K562 (cell line): Measurements from ENCODE around the gene KIF5A. TPM values are rescaled to one million over a fixed set of nuclear protein-coding genes. Genes with fewer than 3 reads are reported as not detected.

ENCODE experiments used
- BMI1 ChIP-seq: fragments of 150-350 bp; IDR thresholded peaks from 2 replicates; pipeline ENCODE4 v1.6.1; 2014; ENCODE audit warnings: low read length
- FUS ChIP-seq: fragments of 200-400 bp; formaldehyde crosslinking; optimal IDR thresholded peaks from 2 replicates; pipeline ENCODE3; 2017; ENCODE audit warnings: low read depth, low read length
- GATAD2B ChIP-seq: fragments of 450-650 bp; IDR thresholded peaks from 2 replicates; pipeline ENCODE4 v1.6.1; 2017; ENCODE audit warnings: mild to moderate bottlenecking, borderline replicate concordance
- MCM5 ChIP-seq: fragments of 450-650 bp; IDR thresholded peaks from 2 replicates; pipeline ENCODE4 v1.6.1; 2016; ENCODE audit warnings: low read depth
- MCM7 ChIP-seq, 2 experiments: fragments of 450-650 bp; IDR thresholded peaks; 2 replicates each; pipeline ENCODE4 v1.6.1; 2016 to 2018
- MNT ChIP-seq, 2 experiments: fragments of 450-650 bp; conservative IDR thresholded peaks; 2 replicates each; pipeline ENCODE4 v1.6.1; 2017; ENCODE audit warnings: mild to moderate bottlenecking in 2 of 2, moderate library complexity in 2 of 2
- NFIC ChIP-seq: fragments of 450-650 bp; IDR thresholded peaks from 2 replicates; pipeline ENCODE4 v1.6.1; 2017; ENCODE audit warnings: mild to moderate bottlenecking, inconsistent platforms
- PATZ1 ChIP-seq: fragments of 250-450 bp; sonication (Bioruptor Pico); IDR thresholded peaks from 2 replicates; pipeline ENCODE4 v1.5.0; 2020; ENCODE audit warnings: mild to moderate bottlenecking, borderline replicate concordance
- POLR2A ChIP-seq: fragments of 450-650 bp; conservative IDR thresholded peaks from 2 replicates; pipeline ENCODE4 v1.6.1; 2016
- SP1 ChIP-seq: sonication (generic); formaldehyde crosslinking; IDR thresholded peaks from 2 replicates; pipeline ENCODE4 v1.8.1; 2022; ENCODE audit warnings: mild to moderate bottlenecking, missing genetic modification reagents
- SRF ChIP-seq, 2 experiments: fragments of 250-450, 450-650 bp in 1 of 2; sonication (Bioruptor Pico) in 1 of 2; sonication (generic) in 1 of 2; formaldehyde crosslinking; IDR thresholded peaks; 2 replicates each; pipeline versions ENCODE4 v1.5.0 to v1.5.1; 2020 to 2022; ENCODE audit warnings: mild to moderate bottlenecking in 1 of 2, missing genetic modification reagents in 1 of 2
- ZNF436 ChIP-seq: fragments of 250-450, 450-650 bp; sonication (Bioruptor Pico); formaldehyde crosslinking; IDR thresholded peaks from 2 replicates; pipeline ENCODE4 v1.7.0; 2020; ENCODE audit warnings: mild to moderate bottlenecking
- ZNF57 ChIP-seq: fragments of 450-650 bp; formaldehyde crosslinking; IDR thresholded peaks from 2 replicates; pipeline ENCODE4 v1.4.0; 2020; ENCODE audit warnings: mild to moderate bottlenecking, moderate library complexity
- polyA plus RNA-seq, 8 experiments: library from polyadenylated mRNA; depleted of rRNA in 4 of 8; stranded (reverse) in 5 of 8; unstranded in 3 of 8; fragments of >200 nt; fragmentation: Nextera tagmentation in 2 of 8; fragmentation: Illumina TruSeq in 1 of 8; extraction: Ambion mirVana in 2 of 8; extraction: Trizol in 1 of 8; gene quantifications; 2 replicates each; pipeline versions ENCODE4 v1.2.1 to v1.2.3, GENCODE V29; 2011 to 2014; ENCODE audit warnings: inconsistent platforms in 1 of 8, missing spikeins in 1 of 8
- total RNA-seq, 7 experiments: library from RNA; depleted of rRNA in 6 of 7; stranded (reverse); fragments of >200 nt in 6 of 7; fragmentation: Illumina TruSeq in 2 of 7; extraction: Trizol in 2 of 7; gene quantifications; 2 replicates each; pipeline versions ENCODE4 v1.2.1 to v1.2.3, GENCODE V29; 2011 to 2021; ENCODE audit warnings: low replicate concordance in 1 of 7
- TF ChIP-seq, protein P1 (sequence below): fragments of 250-450 bp; sonication (Bioruptor Pico); IDR thresholded peaks from 2 replicates; pipeline ENCODE4 v1.5.0; 2020; ENCODE audit warnings: mild to moderate bottlenecking
- TF ChIP-seq, protein P2 (sequence below): fragments of 450-650 bp; IDR thresholded peaks from 2 replicates; pipeline ENCODE4 v1.6.1; 2017; ENCODE audit warnings: mild to moderate bottlenecking, moderate library complexity

The KIF5A gene
- total and polyA plus RNA-seq, 9 of the 15 experiments (the other 6 are each of a cell fraction or from before 2014, with no cell fraction given) = 3.4 to 17.7 (median 8.0) TPM

DNA sequence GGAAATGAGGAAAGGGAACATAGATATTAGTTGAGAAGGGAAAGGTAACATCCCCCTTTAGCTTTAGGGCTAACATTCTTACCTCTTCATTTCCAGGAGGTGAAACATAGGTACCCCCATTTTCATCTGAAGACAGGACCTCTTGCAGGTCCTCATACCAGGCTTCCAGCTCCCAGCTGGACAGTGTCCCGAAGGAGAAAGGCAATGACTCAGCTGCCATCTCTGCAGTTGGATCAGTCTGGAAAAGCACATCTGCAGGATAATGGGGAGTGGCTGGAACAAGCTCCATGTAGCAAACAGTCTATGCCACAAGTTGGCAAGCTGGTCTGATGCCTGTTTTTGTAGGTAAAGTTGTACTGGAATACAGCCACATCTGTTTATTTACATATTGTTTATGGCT is 32.7 kb upstream of the KIF5A start (continued):
- TF ChIP-seq ZNF436 = no peak
- TF ChIP-seq BMI1 = no peak
- 0 out of 2 replicates have a peak, but pooled peaks have one; percentile 13 for TF ChIP-seq SP1 (CRISPR knock-in tag)
- no peak for TF ChIP-seq SRF (CRISPR knock-in tag; IDR thresholded peaks at IDR 0.05)
- 0 out of 4 replicates have a peak, but pooled peaks of 1 of the 2 experiments have one; percentile 14 for TF ChIP-seq MNT (conservative IDR thresholded peaks at IDR 0.05)
- TF ChIP-seq, protein P1, sequence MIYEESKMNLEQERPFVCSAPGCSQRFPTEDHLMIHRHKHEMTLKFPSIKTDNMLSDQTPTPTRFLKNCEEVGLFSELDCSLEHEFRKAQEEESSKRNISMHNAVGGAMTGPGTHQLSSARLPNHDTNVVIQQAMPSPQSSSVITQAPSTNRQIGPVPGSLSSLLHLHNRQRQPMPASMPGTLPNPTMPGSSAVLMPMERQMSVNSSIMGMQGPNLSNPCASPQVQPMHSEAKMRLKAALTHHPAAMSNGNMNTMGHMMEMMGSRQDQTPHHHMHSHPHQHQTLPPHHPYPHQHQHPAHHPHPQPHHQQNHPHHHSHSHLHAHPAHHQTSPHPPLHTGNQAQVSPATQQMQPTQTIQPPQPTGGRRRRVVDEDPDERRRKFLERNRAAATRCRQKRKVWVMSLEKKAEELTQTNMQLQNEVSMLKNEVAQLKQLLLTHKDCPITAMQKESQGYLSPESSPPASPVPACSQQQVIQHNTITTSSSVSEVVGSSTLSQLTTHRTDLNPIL (CRISPR knock-in tag) = no peak
- TF ChIP-seq NFIC = no peak
- no peak for TF ChIP-seq FUS
- TF ChIP-seq, protein P2, sequence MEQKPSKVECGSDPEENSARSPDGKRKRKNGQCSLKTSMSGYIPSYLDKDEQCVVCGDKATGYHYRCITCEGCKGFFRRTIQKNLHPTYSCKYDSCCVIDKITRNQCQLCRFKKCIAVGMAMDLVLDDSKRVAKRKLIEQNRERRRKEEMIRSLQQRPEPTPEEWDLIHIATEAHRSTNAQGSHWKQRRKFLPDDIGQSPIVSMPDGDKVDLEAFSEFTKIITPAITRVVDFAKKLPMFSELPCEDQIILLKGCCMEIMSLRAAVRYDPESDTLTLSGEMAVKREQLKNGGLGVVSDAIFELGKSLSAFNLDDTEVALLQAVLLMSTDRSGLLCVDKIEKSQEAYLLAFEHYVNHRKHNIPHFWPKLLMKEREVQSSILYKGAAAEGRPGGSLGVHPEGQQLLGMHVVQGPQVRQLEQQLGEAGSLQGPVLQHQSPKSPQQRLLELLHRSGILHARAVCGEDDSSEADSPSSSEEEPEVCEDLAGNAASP = no peak
- TF ChIP-seq MCM5 = no peak
- no peak for TF ChIP-seq PATZ1
- TF ChIP-seq ZNF57 (CRISPR knock-in tag) = no peak
- no peak for TF ChIP-seq GATAD2B
- 0 out of 2 replicates have a peak, but pooled peaks have one; percentile 12 for TF ChIP-seq POLR2A
- no peak for TF ChIP-seq MCM7 (IDR thresholded peaks at IDR 0.05)
